ENCODE results near the gene SPATS1.
A peak's percentile ranks its signal among the peaks of the same experiment; 100 is the strongest.

SPATS1 gene

DNA sequence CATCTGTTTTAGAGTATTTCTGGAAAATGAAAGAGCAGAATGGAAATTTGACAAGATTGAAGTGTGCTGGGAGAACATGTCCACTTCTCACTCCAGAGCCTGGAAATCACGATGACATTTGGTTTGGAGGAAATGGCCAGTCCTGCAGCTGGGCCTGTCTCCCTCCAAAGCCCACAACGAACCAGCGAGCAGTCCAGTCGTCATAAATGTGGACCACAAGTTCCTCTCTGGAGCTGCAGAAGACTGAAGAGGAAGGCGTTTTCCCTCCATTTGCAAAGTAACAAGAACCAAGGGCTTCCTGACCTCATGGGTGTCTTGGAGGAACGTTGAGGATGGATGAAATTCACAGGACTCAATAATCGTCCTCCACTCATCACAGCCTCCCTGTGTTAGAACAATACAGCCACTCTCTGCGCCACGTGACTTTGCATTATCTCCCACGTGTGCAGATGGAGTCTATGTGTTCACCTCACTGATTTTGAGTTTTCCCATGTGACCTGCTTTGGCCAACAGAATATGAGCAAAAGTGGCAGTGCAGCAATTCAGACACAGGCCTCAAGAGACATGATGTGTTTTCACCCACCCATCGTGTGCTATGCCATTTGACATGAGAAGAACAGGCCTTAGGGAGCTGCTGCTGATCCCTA, 9.1 kb upstream of the SPATS1 start:
- H3K27me3 ChIP-seq (ENCODE audit: insufficient read depth, poor library complexity, severe bottlenecking), result no peaks in the 10 kb centered on the region
- TF ChIP-seq SPI1 (IDR thresholded peaks at IDR 0.05; ENCODE audit: borderline replicate concordance, low read depth) (peak; percentile 57; the same call in 1 of the 2 replicates), GABPA (IDR thresholded peaks at IDR 0.05; ENCODE audit: low read depth) (no peak)
- DNase-seq (ENCODE audit: low read depth in 1 of 2, low spot score in 1 of 2), result peak in 1 of 2 experiments; percentile 53
- peak overlapping the region; percentile 4; the same call in 1 of the 2 replicates for H3K27ac ChIP-seq (replicated peaks)
- no peak overlapping the region for H3K4me3 ChIP-seq (replicated peaks; ENCODE audit: insufficient read depth, low read length)

DNA sequence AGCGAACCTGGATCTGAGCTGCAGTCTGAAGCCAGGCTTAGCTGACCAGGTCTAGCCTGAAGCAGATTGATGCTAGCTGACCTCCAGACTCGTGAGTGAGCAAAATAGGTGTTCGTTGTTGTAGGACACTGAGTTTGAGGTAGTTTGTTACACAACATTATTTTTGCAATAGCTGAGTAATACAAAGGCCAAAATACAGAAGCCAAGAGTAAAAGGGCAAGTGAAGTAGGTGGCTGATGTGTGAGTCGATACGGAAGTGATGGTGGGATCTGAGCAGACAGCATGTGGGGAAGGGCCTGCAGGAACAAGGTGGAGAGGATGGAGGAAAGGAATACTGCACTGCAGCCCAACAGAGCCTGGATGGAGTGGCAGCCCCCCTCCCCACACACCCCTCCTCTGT, 8.5 kb upstream of the SPATS1 start:
- DNase-seq (ENCODE audit: low read depth in 1 of 2, low spot score in 1 of 2), result peak; percentile 62 to 84
- Histone ChIP-seq H3K27me3 (ENCODE audit: insufficient read depth, poor library complexity, severe bottlenecking) (no peaks in the 10 kb centered on the region), H3K27ac (replicated peaks) (peak overlapping the region; percentile 42), H3K4me3 (replicated peaks; ENCODE audit: insufficient read depth, low read length) (no peak overlapping the region)
- TF ChIP-seq GABPA (IDR thresholded peaks at IDR 0.05; ENCODE audit: low read depth) (no peak), SPI1 (IDR thresholded peaks at IDR 0.05; ENCODE audit: borderline replicate concordance, low read depth) (peak; percentile 60; the same call in 1 of the 2 replicates)

- TF ChIP-seq SPI1 (IDR thresholded peaks at IDR 0.05; ENCODE audit: borderline replicate concordance, low read depth) (no peak), GABPA (IDR thresholded peaks at IDR 0.05; ENCODE audit: low read depth) (no peak), REST (IDR thresholded peaks at IDR 0.05; ENCODE audit: insufficient replicate concordance, low read depth) (no peak), POLR2AphosphoS5 (IDR thresholded peaks at IDR 0.05; ENCODE audit: low read depth) (no peak)
- TF ChIP-seq, protein P1, sequence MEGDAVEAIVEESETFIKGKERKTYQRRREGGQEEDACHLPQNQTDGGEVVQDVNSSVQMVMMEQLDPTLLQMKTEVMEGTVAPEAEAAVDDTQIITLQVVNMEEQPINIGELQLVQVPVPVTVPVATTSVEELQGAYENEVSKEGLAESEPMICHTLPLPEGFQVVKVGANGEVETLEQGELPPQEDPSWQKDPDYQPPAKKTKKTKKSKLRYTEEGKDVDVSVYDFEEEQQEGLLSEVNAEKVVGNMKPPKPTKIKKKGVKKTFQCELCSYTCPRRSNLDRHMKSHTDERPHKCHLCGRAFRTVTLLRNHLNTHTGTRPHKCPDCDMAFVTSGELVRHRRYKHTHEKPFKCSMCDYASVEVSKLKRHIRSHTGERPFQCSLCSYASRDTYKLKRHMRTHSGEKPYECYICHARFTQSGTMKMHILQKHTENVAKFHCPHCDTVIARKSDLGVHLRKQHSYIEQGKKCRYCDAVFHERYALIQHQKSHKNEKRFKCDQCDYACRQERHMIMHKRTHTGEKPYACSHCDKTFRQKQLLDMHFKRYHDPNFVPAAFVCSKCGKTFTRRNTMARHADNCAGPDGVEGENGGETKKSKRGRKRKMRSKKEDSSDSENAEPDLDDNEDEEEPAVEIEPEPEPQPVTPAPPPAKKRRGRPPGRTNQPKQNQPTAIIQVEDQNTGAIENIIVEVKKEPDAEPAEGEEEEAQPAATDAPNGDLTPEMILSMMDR (IDR thresholded peaks at IDR 0.05; ENCODE audit: insufficient read depth, low read length), result no peak
- no peak for DNase-seq (ENCODE audit: low read depth in 1 of 2, low spot score in 1 of 2)
- Histone ChIP-seq H3K4me3 (replicated peaks; ENCODE audit: insufficient read depth, low read length) (no peak overlapping the region), H3K27me3 (ENCODE audit: insufficient read depth, poor library complexity, severe bottlenecking) (no peaks in the 10 kb centered on the region), H3K27ac (replicated peaks) (no peak overlapping the region)
These were observed 6.8 kb upstream of the SPATS1 start for GRCh38 chr6:44335631-44336030.

- TF ChIP-seq, protein P1 (IDR thresholded peaks at IDR 0.05; ENCODE audit: insufficient read depth, low read length), result peak; percentile 70
- no peak for TF ChIP-seq GABPA (IDR thresholded peaks at IDR 0.05; ENCODE audit: low read depth)
- Histone ChIP-seq H3K27ac (replicated peaks) (no peak overlapping the region), H3K4me3 (replicated peaks; ENCODE audit: insufficient read depth, low read length) (no peak overlapping the region), H3K27me3 (ENCODE audit: insufficient read depth, poor library complexity, severe bottlenecking) (no peaks in the 10 kb centered on the region)
- peak in 1 of 2 experiments; percentile 73 for DNase-seq (ENCODE audit: low read depth in 1 of 2, low spot score in 1 of 2)
These were observed 4.0 kb upstream of the SPATS1 start for GRCh38 chr6:44338228-44339122.

DNA sequence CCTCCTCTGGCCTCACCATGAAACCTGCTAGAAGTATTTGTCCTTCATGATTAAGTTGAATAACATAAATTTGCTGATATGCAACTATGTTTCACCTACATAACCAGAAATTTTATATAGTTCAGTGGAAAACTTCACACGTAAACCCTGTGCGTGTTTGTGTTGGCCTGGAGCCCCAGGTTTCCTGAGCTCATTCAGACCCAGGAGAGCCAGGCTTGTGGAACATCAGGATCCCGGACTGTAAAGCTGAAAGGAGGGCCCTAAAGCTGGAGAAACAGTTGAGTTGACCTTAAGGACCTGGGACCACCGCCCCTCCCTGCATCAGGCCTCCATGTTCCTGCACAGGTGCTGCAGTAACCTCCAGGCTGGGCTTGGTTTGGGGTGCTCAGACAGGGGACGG, 3.1 kb upstream of the SPATS1 start:
- Histone ChIP-seq H3K27ac (replicated peaks) (no peak overlapping the region), H3K4me3 (replicated peaks; ENCODE audit: insufficient read depth, low read length) (no peak overlapping the region), H3K27me3 (ENCODE audit: insufficient read depth, poor library complexity, severe bottlenecking) (no peaks in the 10 kb centered on the region)
- DNase-seq (ENCODE audit: low read depth in 1 of 2, low spot score in 1 of 2), result no peak
- TF ChIP-seq SPI1 (IDR thresholded peaks at IDR 0.05; ENCODE audit: borderline replicate concordance, low read depth) (no peak), REST (IDR thresholded peaks at IDR 0.05; ENCODE audit: insufficient replicate concordance, low read depth) (no peak), POLR2AphosphoS5 (IDR thresholded peaks at IDR 0.05; ENCODE audit: low read depth) (no peak), GABPA (IDR thresholded peaks at IDR 0.05; ENCODE audit: low read depth) (no peak)
- TF ChIP-seq, protein P1 (IDR thresholded peaks at IDR 0.05; ENCODE audit: insufficient read depth, low read length), result no peak
